Measurements from ENCODE around the gene AUTS2. TPM values are rescaled to one million over a fixed set of nuclear protein-coding genes. Genes with fewer than 3 reads are reported as not detected.

Gene AUTS2
- total and polyA plus RNA-seq, 2 experiments from 2014 or later: 32.0 to 91.0 TPM

DNA sequence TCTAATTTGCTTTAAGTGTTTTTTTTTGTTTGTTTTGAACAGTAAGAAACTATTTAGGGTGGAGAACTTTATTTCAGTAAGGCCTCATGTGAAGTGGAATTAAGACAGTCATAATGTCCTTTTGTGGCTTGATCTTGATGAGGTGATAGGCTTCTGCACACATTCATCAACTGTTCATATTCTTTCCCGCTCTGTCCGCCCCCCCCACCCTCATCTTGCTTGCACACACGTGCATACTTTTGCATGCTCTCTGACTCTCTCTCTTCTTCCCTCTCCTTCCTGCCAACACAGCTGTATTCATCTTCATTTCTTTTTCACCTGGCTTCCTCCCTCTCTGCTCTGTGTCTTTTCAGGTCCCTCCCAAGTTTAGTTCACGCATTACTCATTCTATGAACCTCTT lies 429.6 kb downstream of the AUTS2 start (continued):
- TF ChIP-seq, protein P1, sequence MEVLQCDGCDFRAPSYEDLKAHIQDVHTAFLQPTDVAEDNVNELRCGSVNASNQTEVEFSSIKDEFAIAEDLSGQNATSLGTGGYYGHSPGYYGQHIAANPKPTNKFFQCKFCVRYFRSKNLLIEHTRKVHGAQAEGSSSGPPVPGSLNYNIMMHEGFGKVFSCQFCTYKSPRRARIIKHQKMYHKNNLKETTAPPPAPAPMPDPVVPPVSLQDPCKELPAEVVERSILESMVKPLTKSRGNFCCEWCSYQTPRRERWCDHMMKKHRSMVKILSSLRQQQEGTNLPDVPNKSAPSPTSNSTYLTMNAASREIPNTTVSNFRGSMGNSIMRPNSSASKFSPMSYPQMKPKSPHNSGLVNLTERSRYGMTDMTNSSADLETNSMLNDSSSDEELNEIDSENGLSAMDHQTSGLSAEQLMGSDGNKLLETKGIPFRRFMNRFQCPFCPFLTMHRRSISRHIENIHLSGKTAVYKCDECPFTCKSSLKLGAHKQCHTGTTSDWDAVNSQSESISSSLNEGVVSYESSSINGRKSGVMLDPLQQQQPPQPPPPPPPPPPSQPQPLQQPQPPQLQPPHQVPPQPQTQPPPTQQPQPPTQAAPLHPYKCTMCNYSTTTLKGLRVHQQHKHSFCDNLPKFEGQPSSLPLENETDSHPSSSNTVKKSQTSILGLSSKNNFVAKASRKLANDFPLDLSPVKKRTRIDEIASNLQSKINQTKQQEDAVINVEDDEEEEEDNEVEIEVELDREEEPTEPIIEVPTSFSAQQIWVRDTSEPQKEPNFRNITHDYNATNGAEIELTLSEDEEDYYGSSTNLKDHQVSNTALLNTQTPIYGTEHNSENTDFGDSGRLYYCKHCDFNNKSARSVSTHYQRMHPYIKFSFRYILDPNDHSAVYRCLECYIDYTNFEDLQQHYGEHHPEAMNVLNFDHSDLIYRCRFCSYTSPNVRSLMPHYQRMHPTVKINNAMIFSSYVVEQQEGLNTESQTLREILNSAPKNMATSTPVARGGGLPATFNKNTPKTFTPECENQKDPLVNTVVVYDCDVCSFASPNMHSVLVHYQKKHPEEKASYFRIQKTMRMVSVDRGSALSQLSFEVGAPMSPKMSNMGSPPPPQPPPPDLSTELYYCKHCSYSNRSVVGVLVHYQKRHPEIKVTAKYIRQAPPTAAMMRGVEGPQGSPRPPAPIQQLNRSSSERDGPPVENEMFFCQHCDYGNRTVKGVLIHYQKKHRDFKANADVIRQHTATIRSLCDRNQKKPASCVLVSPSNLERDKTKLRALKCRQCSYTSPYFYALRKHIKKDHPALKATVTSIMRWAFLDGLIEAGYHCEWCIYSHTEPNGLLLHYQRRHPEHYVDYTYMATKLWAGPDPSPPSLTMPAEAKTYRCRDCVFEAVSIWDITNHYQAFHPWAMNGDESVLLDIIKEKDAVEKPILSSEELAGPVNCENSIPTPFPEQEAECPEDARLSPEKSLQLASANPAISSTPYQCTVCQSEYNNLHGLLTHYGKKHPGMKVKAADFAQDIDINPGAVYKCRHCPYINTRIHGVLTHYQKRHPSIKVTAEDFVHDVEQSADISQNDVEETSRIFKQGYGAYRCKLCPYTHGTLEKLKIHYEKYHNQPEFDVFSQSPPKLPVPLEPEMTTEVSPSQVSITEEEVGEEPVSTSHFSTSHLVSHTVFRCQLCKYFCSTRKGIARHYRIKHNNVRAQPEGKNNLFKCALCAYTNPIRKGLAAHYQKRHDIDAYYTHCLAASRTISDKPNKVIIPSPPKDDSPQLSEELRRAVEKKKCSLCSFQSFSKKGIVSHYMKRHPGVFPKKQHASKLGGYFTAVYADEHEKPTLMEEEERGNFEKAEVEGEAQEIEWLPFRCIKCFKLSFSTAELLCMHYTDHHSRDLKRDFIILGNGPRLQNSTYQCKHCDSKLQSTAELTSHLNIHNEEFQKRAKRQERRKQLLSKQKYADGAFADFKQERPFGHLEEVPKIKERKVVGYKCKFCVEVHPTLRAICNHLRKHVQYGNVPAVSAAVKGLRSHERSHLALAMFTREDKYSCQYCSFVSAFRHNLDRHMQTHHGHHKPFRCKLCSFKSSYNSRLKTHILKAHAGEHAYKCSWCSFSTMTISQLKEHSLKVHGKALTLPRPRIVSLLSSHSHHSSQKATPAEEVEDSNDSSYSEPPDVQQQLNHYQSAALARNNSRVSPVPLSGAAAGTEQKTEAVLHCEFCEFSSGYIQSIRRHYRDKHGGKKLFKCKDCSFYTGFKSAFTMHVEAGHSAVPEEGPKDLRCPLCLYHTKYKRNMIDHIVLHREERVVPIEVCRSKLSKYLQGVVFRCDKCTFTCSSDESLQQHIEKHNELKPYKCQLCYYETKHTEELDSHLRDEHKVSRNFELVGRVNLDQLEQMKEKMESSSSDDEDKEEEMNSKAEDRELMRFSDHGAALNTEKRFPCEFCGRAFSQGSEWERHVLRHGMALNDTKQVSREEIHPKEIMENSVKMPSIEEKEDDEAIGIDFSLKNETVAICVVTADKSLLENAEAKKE (CRISPR knock-in tag; IDR thresholded peaks at IDR 0.05): no peak
- TF ChIP-seq, protein P2, sequence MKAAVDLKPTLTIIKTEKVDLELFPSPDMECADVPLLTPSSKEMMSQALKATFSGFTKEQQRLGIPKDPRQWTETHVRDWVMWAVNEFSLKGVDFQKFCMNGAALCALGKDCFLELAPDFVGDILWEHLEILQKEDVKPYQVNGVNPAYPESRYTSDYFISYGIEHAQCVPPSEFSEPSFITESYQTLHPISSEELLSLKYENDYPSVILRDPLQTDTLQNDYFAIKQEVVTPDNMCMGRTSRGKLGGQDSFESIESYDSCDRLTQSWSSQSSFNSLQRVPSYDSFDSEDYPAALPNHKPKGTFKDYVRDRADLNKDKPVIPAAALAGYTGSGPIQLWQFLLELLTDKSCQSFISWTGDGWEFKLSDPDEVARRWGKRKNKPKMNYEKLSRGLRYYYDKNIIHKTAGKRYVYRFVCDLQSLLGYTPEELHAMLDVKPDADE (IDR thresholded peaks at IDR 0.05): no peak
- TF ChIP-seq ZNF331 (CRISPR knock-in tag; IDR thresholded peaks at IDR 0.05; ENCODE audit: low read depth) (no peak), EZH2phosphoT487 (IDR thresholded peaks at IDR 0.05; ENCODE audit: unreplicated experiment) (no peak)

- ATAC-seq (no peak), DNase-seq (ENCODE audit: low spot score) (no peak)
- no peaks in the 10 kb centered on the region for H3K27me3 Mint-ChIP-seq (ENCODE audit: insufficient read depth, low read depth, poor library complexity)
- no peak overlapping the region for H3K4me3 Mint-ChIP-seq
- Histone ChIP-seq H3F3A (replicated peaks; ENCODE audit: low read depth) (no peaks in the 10 kb centered on the region), H3K27me3 (ENCODE audit: insufficient read depth) (no peaks in the 10 kb centered on the region), H4K20me1 (replicated peaks; ENCODE audit: insufficient read depth) (no peaks in the 10 kb centered on the region), H3K4me1 (ENCODE audit: insufficient read depth) (peaks cover 25% of the 10 kb centered on the region), H3K4me2 (no peak overlapping the region), H3K9me2 (ENCODE audit: insufficient read depth) (no peaks in the 10 kb centered on the region), H3K27ac (ENCODE audit: low read depth) (no peak overlapping the region), H2AFZ (no peak overlapping the region), H3K79me2 (replicated peaks; ENCODE audit: insufficient read depth) (no peaks in the 10 kb centered on the region), H3K36me3 (ENCODE audit: insufficient read depth) (no peaks in the 10 kb centered on the region), H3K4me3 (no peak overlapping the region)
- TF ChIP-seq, protein P2 (IDR thresholded peaks at IDR 0.05): no peak
- no peak for TF ChIP-seq EZH2 (IDR thresholded peaks at IDR 0.05; ENCODE audit: low read depth, unreplicated experiment)
- TF ChIP-seq CREB1 (CRISPR knock-in tag; IDR thresholded peaks at IDR 0.05; ENCODE audit: low read depth): no peak
- TF ChIP-seq, protein P3, sequence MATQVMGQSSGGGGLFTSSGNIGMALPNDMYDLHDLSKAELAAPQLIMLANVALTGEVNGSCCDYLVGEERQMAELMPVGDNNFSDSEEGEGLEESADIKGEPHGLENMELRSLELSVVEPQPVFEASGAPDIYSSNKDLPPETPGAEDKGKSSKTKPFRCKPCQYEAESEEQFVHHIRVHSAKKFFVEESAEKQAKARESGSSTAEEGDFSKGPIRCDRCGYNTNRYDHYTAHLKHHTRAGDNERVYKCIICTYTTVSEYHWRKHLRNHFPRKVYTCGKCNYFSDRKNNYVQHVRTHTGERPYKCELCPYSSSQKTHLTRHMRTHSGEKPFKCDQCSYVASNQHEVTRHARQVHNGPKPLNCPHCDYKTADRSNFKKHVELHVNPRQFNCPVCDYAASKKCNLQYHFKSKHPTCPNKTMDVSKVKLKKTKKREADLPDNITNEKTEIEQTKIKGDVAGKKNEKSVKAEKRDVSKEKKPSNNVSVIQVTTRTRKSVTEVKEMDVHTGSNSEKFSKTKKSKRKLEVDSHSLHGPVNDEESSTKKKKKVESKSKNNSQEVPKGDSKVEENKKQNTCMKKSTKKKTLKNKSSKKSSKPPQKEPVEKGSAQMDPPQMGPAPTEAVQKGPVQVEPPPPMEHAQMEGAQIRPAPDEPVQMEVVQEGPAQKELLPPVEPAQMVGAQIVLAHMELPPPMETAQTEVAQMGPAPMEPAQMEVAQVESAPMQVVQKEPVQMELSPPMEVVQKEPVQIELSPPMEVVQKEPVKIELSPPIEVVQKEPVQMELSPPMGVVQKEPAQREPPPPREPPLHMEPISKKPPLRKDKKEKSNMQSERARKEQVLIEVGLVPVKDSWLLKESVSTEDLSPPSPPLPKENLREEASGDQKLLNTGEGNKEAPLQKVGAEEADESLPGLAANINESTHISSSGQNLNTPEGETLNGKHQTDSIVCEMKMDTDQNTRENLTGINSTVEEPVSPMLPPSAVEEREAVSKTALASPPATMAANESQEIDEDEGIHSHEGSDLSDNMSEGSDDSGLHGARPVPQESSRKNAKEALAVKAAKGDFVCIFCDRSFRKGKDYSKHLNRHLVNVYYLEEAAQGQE (IDR thresholded peaks at IDR 0.05; ENCODE audit: unreplicated experiment): no peak
- TF ChIP-seq, protein P4, sequence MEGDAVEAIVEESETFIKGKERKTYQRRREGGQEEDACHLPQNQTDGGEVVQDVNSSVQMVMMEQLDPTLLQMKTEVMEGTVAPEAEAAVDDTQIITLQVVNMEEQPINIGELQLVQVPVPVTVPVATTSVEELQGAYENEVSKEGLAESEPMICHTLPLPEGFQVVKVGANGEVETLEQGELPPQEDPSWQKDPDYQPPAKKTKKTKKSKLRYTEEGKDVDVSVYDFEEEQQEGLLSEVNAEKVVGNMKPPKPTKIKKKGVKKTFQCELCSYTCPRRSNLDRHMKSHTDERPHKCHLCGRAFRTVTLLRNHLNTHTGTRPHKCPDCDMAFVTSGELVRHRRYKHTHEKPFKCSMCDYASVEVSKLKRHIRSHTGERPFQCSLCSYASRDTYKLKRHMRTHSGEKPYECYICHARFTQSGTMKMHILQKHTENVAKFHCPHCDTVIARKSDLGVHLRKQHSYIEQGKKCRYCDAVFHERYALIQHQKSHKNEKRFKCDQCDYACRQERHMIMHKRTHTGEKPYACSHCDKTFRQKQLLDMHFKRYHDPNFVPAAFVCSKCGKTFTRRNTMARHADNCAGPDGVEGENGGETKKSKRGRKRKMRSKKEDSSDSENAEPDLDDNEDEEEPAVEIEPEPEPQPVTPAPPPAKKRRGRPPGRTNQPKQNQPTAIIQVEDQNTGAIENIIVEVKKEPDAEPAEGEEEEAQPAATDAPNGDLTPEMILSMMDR (conservative IDR thresholded peaks at IDR 0.05; ENCODE audit: low read depth in 2 of 2): no peak
- H3K9me3 Mint-ChIP-seq: no peaks in the 10 kb centered on the region
- H3K27ac Mint-ChIP-seq: no peak overlapping the region
- no peaks in the 10 kb centered on the region for H3K36me3 Mint-ChIP-seq (ENCODE audit: low read depth)
- H3K4me1 Mint-ChIP-seq: peaks cover 25% of the 10 kb centered on the region
These were observed 430.3 kb downstream of the AUTS2 start for GRCh38 chr7:70028620-70029019.

All from GM23338 (cell line).